K562 (cell line): Measurements from ENCODE around the gene OPTN. TPM values are rescaled to one million over a fixed set of nuclear protein-coding genes. Genes with fewer than 3 reads are reported as not detected.

Source experiments
- ATAC-seq: fragments of 200-7000 bp; cut with Tn5 transposase; 3 replicates; pipeline ENCODE4 v1.9.1; 2020; ENCODE audit warnings: moderate library complexity
- BruUV-seq: library from RNA; stranded (reverse); fragments of 400-500 nt; replicated peaks from 2 replicates; lab custom pipeline; 2021; lab: Mats Ljungman, UMichigan
- CTCF ChIA-PET: fragments of 300-600 bp; formaldehyde crosslinking; extraction: SDS; loops from one replicate; lab custom pipeline; 2021; ENCODE audit warnings: low intra/inter-chr PET ratio; lab: Yijun Ruan, JAX
- POLR2A ChIA-PET: fragments of 300-600, 350-650 bp; sonication (Branson Sonifier 250); formaldehyde crosslinking; extraction: SDS; loops from one replicate; lab custom pipeline; 2021; ENCODE audit warnings: antibody characterized with exemption, inconsistent platforms; lab: Yijun Ruan, JAX
- DNase-seq, 4 experiments: peaks; one replicate each; pipeline versions ENCODE4 v3.0.0 to v3.0.0-alpha.2; 2011 to 2018; ENCODE audit warnings: low spot score in 3 of 4, mixed read lengths in 3 of 4; ENCODE audit errors: extremely low read depth in 1 of 4
- FAIRE-seq: peaks from 2 replicates; lab custom pipeline; 2011; peaks lifted over from hg19 to GRCh38; lab: Jason Lieb, UNC
- H2AFZ ChIP-seq: 2 replicates; pipeline ENCODE4 v1.6.0; 2011; ENCODE audit warnings: low read depth, low read length, control low read depth, inconsistent platforms
- H3K27ac ChIP-seq: fragments of 200-600 bp; 3 replicates; pipeline ENCODE4 v1.8.0; 2011; ENCODE audit warnings: low read depth, mild to moderate bottlenecking, control low read depth, inconsistent platforms, low read length, moderate library complexity, mixed read lengths; ENCODE audit errors: extremely low read depth
- H3K27me3 ChIP-seq, 2 experiments: fragments of 300-600 bp in 1 of 2; 2 replicates in 1 of 2; 3 replicates in 1 of 2; pipeline versions ENCODE4 v1.6.0 to v1.8.0; 2011; ENCODE audit warnings: inconsistent platforms in 2 of 2, low read length in 2 of 2, mild to moderate bottlenecking in 1 of 2, mixed read lengths in 1 of 2, moderate library complexity in 1 of 2; ENCODE audit not compliant: control insufficient read depth in 2 of 2, insufficient read depth in 2 of 2
- H3K36me3 ChIP-seq: fragments of 300-600 bp; 3 replicates; pipeline ENCODE4 v1.8.0; 2011; ENCODE audit warnings: mild to moderate bottlenecking, low read length, inconsistent platforms; ENCODE audit not compliant: control insufficient read depth, insufficient read depth
- H3K4me1 ChIP-seq, 2 experiments: fragments of 200-600 bp in 1 of 2; replicated peaks in 1 of 2; 2 replicates in 1 of 2; 3 replicates in 1 of 2; pipeline versions ENCODE4 v1.5.1 to v1.8.0; 2011; ENCODE audit warnings: inconsistent platforms in 2 of 2, low read length in 2 of 2, mild to moderate bottlenecking in 1 of 2, mixed read lengths in 1 of 2, moderate library complexity in 1 of 2; ENCODE audit not compliant: control insufficient read depth in 2 of 2, insufficient read depth in 2 of 2
- H3K4me2 ChIP-seq: 2 replicates; pipeline ENCODE4 v1.6.1; 2011; ENCODE audit warnings: low read length, control low read depth, inconsistent platforms, mixed read lengths; ENCODE audit not compliant: insufficient read depth
- H3K4me3 ChIP-seq: fragments of 200-600 bp; sonication (generic), shearing (Covaris generic); 2 replicates; pipeline ENCODE4 v1.5.1; 2016; ENCODE audit warnings: control low read depth, inconsistent platforms
- H3K79me2 ChIP-seq: fragments of 200-600 bp; 3 replicates; pipeline ENCODE4 v1.8.0; 2011; ENCODE audit warnings: low read length, inconsistent platforms; ENCODE audit not compliant: control insufficient read depth, insufficient read depth
- H3K9ac ChIP-seq, 2 experiments: 2 replicates each; pipeline versions ENCODE4 v1.6.0 to v1.6.1; 2011; ENCODE audit warnings: low read depth in 2 of 2, low read length in 2 of 2, control low read depth in 1 of 2, inconsistent platforms in 1 of 2, mild to moderate bottlenecking in 1 of 2, mixed read lengths in 1 of 2; ENCODE audit not compliant: insufficient read depth in 1 of 2
- H3K9me1 ChIP-seq: one replicate; pipeline ENCODE4 v1.6.0; 2011; ENCODE audit warnings: inconsistent platforms, mild to moderate bottlenecking, low read length, moderate library complexity; ENCODE audit not compliant: control insufficient read depth, insufficient read depth
- H3K9me3 ChIP-seq: replicated peaks from 2 replicates; pipeline ENCODE4 v1.5.1; 2011; ENCODE audit warnings: low read depth, low read length, inconsistent platforms; ENCODE audit not compliant: control insufficient read depth, insufficient read depth
- H4K20me1 ChIP-seq: replicated peaks from 2 replicates; pipeline ENCODE4 v1.6.1; 2011; ENCODE audit warnings: low read length, inconsistent platforms, mixed read lengths; ENCODE audit not compliant: control insufficient read depth, insufficient read depth
- ATF7 ChIP-seq: fragments of 450-650 bp; IDR thresholded peaks from 2 replicates; pipeline ENCODE4 v1.7.1; 2014; ENCODE audit warnings: mild to moderate bottlenecking, moderate library complexity
- CEBPB ChIP-seq: fragments of 450-650 bp; IDR thresholded peaks from 2 replicates; pipeline ENCODE4 v1.6.1; 2016; ENCODE audit warnings: missing genetic modification characterization, missing compliant biosample characterization
- CLOCK ChIP-seq: fragments of 250-450 bp; sonication (Bioruptor Pico); IDR thresholded peaks from 2 replicates; pipeline ENCODE4 v1.4.0; 2020; ENCODE audit warnings: mild to moderate bottlenecking, moderate library complexity, borderline replicate concordance
- IFI16 ChIP-seq: fragments of 250-450 bp; sonication (Bioruptor Pico); IDR thresholded peaks from 2 replicates; pipeline ENCODE4 v2.1.2; 2022; ENCODE audit warnings: mild to moderate bottlenecking, inconsistent platforms
- IRF9 ChIP-seq: fragments of 450-650 bp; IDR thresholded peaks from 2 replicates; pipeline ENCODE4 v1.6.1; 2016; ENCODE audit warnings: missing biosample characterization, missing genetic modification characterization
- NR4A1 ChIP-seq, 2 experiments: fragments of 250-450 bp in 1 of 2; fragments of 450-650 bp in 1 of 2; sonication (Bioruptor Pico) in 1 of 2; IDR thresholded peaks; 2 replicates each; pipeline versions ENCODE4 v1.4.0 to v1.6.1; 2016 to 2020; ENCODE audit warnings: mild to moderate bottlenecking in 2 of 2, missing compliant biosample characterization in 1 of 2, missing genetic modification characterization in 1 of 2, moderate library complexity in 1 of 2
- PBX2 ChIP-seq, 2 experiments: IDR thresholded peaks in 1 of 2; conservative IDR thresholded peaks in 1 of 2; 2 replicates each; pipeline ENCODE4 v1.6.1; 2016; ENCODE audit warnings: low read depth in 2 of 2, mild to moderate bottlenecking in 1 of 2, missing compliant biosample characterization in 1 of 2, missing genetic modification characterization in 1 of 2, moderate library complexity in 1 of 2
- WGBS: fragments of 100-300 bp; shearing (Covaris generic); methylation state at CpG from one replicate; pipeline ENCODE4 v1.1.6; 2016; ENCODE audit warnings: low coverage, mixed read lengths; ENCODE audit not compliant: insufficient coverage; ENCODE audit errors: missing lambda C conversion rate; 5-methylcytosine and 5-hydroxymethylcytosine counted together
- in situ Hi-C: fragments of 300-500 bp; cut with MboI; formaldehyde crosslinking; loops from 4 replicates; pipeline ENCODE4 v1.15.0; 2018; ENCODE audit warnings: inconsistent platforms, mixed read lengths
- intact Hi-C: fragments of 100-400 bp; cut with micrococcal nuclease; formaldehyde crosslinking; loops from 2 replicates; pipeline ENCODE4 v1.14.2; 2022
- polyA plus RNA-seq, 8 experiments: library from polyadenylated mRNA; depleted of rRNA in 4 of 8; stranded (reverse) in 5 of 8; unstranded in 3 of 8; fragments of >200 nt; fragmentation: Nextera tagmentation in 2 of 8; fragmentation: Illumina TruSeq in 1 of 8; extraction: Ambion mirVana in 2 of 8; extraction: Trizol in 1 of 8; gene quantifications; 2 replicates each; pipeline versions ENCODE4 v1.2.1 to v1.2.3, GENCODE V29; 2011 to 2014; ENCODE audit warnings: inconsistent platforms in 1 of 8, missing spikeins in 1 of 8
- total RNA-seq, 7 experiments: library from RNA; depleted of rRNA in 6 of 7; stranded (reverse); fragments of >200 nt in 6 of 7; fragmentation: Illumina TruSeq in 2 of 7; extraction: Trizol in 2 of 7; gene quantifications; 2 replicates each; pipeline versions ENCODE4 v1.2.1 to v1.2.3, GENCODE V29; 2011 to 2021; ENCODE audit warnings: low replicate concordance in 1 of 7

OPTN gene
- total and polyA plus RNA-seq, 9 of the 15 experiments (the other 6 are each of a cell fraction or from before 2014, with no cell fraction given) = 2.2 to 6.8 (median 5.0) TPM

GRCh38 chr10:13102002-13102794 lies 2.2 kb downstream of the OPTN start:
- H3K27me3 ChIP-seq = no peaks in the 10 kb centered on the region
- CTCF ChIA-PET = no interaction called here
- TF ChIP-seq NR4A1 (CRISPR knock-in tag; IDR thresholded peaks at IDR 0.05) (no peak), NR4A1 (tag; IDR thresholded peaks at IDR 0.05) (peak; percentile 22; the same call in 1 of the 2 replicates), ATF7 (peak; percentile 32; the same call in 1 of the 2 replicates), CLOCK (no peak), IRF9 (tag) (0 out of 2 replicates have a peak, but pooled peaks have one; percentile 19), PBX2 (CRISPR knock-in tag; IDR thresholded peaks at IDR 0.05; ENCODE audit: low read depth) (no peak), PBX2 (tag; conservative IDR thresholded peaks at IDR 0.05; ENCODE audit: low read depth) (0 out of 2 replicates have a peak, but pooled peaks have one; percentile 23), IFI16 (CRISPR knock-in tag) (no peak), CEBPB (0 out of 2 replicates have a peak, but pooled peaks have one; percentile 13)

More at GRCh38 chr10:13102002-13102794, 2.2 kb downstream of the OPTN start:
- Histone ChIP-seq H3K9ac (peak overlapping the region; percentile 20 to 31; a peak in 2 of 4 replicates), H2AFZ (peak overlapping the region; percentile 53), H3K36me3 (no peaks in the 10 kb centered on the region), H4K20me1 (no peaks in the 10 kb centered on the region; the same call in 1 of the 2 replicates), H3K9me1 (no peaks in the 10 kb centered on the region), H3K4me1 (peaks cover 10 to 13% of the 10 kb centered on the region in 2 experiments; a peak in 4 of 5 replicates), H3K9me3 (no peaks in the 10 kb centered on the region), H3K79me2 (no peaks in the 10 kb centered on the region), H3K27ac (peak overlapping the region; percentile 32; the same call in 1 of the 3 replicates), H3K4me3 (no peak overlapping the region), H3K4me2 (peak overlapping the region; percentile 60)
- no TSS peak for BruUV-seq
- in situ Hi-C loops (no loop called here), intact Hi-C loops (loop anchor here (10.0 kb wide), 3 partner anchors 203 to 433 kb away; partner anchors contain the start of gene PHYH)
- POLR2A ChIA-PET = no interaction called here
- no peak for FAIRE-seq
- no peak for DNase-seq
- no peak for ATAC-seq
- 41% methylated on average over 13 of the region's 13 CpGs for WGBS
